ENCODE data around the gene LRRC71. TPM values are rescaled to one million over a fixed set of nuclear protein-coding genes. Genes with fewer than 3 reads are reported as not detected.

The LRRC71 gene
- total RNA-seq, 1 donor from 2014 or later = not detected

DNA sequence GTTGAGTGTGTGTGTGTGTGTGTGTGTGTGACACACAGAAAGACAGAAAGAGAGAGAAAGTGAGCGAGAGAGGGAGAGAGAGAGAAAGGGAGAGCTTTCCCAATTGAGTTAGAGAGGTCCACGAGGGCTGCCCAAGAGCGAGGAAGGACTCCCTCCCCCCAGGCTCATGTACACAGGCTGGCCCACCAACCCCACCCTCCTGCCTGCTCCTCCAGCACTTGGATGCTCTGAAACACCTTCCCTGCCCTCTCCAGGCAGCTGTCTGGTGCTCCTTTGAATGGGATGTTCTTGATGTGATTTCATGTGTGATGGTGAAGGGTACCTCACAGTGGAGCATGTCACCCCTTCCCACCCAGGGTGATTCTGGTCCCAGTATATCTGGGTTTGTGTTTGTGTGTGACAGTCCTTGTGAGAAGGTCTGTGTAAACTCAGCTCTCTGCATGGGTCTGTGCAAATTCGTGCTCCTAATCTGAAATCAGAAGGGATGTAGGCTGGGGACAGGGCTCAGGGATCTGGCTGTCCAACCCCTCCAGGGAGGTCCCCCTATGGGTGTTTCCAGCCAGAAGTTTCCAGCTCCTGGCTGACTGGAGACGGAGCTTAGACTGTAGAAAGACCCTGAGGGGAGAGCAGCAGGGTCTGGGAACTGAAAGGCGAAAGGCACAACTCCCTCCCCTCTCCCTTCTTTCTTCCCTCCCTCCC, 33.7 kb upstream of the LRRC71 start:
- no peak overlapping the region for H3K4me3 ChIP-seq (ENCODE audit: low read depth, low read length)
- peaks cover 11% of the 10 kb centered on the region for H3K27me3 ChIP-seq (ENCODE audit: control insufficient read depth, insufficient read depth, low read length)
- FAIRE-seq (no peak), DNase-seq (ENCODE audit: low read depth) (no peak)
- TF ChIP-seq, protein P1, sequence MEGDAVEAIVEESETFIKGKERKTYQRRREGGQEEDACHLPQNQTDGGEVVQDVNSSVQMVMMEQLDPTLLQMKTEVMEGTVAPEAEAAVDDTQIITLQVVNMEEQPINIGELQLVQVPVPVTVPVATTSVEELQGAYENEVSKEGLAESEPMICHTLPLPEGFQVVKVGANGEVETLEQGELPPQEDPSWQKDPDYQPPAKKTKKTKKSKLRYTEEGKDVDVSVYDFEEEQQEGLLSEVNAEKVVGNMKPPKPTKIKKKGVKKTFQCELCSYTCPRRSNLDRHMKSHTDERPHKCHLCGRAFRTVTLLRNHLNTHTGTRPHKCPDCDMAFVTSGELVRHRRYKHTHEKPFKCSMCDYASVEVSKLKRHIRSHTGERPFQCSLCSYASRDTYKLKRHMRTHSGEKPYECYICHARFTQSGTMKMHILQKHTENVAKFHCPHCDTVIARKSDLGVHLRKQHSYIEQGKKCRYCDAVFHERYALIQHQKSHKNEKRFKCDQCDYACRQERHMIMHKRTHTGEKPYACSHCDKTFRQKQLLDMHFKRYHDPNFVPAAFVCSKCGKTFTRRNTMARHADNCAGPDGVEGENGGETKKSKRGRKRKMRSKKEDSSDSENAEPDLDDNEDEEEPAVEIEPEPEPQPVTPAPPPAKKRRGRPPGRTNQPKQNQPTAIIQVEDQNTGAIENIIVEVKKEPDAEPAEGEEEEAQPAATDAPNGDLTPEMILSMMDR (IDR thresholded peaks at IDR 0.05; ENCODE audit: insufficient read depth, low read length, severe bottlenecking) = no peak
- no peaks in the 10 kb centered on the region for H3K36me3 ChIP-seq (ENCODE audit: control insufficient read depth, insufficient read depth, low read length)

DNA sequence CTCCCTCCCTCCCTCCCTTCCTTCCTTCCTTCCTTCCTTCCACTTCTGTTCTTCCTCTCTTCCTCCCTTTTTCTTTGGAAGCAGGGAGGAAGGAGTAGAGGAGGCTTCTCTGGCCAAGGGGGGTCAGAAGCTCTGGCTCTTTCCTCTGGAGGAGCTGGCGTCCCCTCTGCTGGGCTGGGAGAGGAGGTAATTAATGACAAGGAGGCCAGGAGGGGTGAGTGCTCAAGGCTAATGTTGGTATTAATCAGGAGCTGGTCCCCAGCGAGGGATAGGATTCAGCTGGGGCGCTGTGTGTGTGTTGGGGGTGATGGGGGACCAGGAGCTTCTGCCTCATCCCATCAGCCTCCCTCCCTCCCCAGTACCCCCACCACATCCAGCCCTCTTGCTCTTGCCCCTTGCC, 33.1 kb upstream of the LRRC71 start:
- DNase-seq (ENCODE audit: low read depth) (no peak), FAIRE-seq (no peak)
- no peak overlapping the region for H3K4me3 ChIP-seq (ENCODE audit: low read depth, low read length)
- TF ChIP-seq, protein P1 (IDR thresholded peaks at IDR 0.05; ENCODE audit: insufficient read depth, low read length, severe bottlenecking) = no peak
- H3K27me3 ChIP-seq (ENCODE audit: control insufficient read depth, insufficient read depth, low read length) = peaks cover 7% of the 10 kb centered on the region
- H3K36me3 ChIP-seq (ENCODE audit: control insufficient read depth, insufficient read depth, low read length) = no peaks in the 10 kb centered on the region

DNA sequence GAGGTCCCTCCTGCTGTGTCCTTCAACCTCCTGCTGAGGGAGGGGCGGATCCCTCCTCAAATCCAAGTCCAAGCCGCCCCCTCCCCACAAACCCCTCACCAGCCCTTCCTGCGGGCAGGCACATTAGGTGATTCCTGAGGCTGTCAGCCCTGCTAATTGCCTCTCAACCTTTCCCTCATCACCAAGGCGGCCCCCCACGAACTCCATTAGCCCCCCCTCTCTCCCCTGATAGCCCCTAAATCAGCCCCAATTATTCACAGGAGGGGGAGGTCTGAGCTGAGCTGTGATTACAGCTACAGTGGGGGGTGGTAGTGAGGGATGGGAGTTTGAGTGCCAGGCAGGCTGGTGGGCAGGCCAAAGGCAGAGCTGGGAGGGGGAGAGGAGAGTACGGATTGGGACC, 32.7 kb upstream of the LRRC71 start:
- no peak for FAIRE-seq
- TF ChIP-seq, protein P1 (IDR thresholded peaks at IDR 0.05; ENCODE audit: insufficient read depth, low read length, severe bottlenecking) = no peak
- Histone ChIP-seq H3K36me3 (ENCODE audit: control insufficient read depth, insufficient read depth, low read length) (no peaks in the 10 kb centered on the region), H3K4me3 (ENCODE audit: low read depth, low read length) (no peak overlapping the region), H3K27me3 (ENCODE audit: control insufficient read depth, insufficient read depth, low read length) (peaks cover 7% of the 10 kb centered on the region)
- DNase-seq (ENCODE audit: low read depth) = no peak

DNA sequence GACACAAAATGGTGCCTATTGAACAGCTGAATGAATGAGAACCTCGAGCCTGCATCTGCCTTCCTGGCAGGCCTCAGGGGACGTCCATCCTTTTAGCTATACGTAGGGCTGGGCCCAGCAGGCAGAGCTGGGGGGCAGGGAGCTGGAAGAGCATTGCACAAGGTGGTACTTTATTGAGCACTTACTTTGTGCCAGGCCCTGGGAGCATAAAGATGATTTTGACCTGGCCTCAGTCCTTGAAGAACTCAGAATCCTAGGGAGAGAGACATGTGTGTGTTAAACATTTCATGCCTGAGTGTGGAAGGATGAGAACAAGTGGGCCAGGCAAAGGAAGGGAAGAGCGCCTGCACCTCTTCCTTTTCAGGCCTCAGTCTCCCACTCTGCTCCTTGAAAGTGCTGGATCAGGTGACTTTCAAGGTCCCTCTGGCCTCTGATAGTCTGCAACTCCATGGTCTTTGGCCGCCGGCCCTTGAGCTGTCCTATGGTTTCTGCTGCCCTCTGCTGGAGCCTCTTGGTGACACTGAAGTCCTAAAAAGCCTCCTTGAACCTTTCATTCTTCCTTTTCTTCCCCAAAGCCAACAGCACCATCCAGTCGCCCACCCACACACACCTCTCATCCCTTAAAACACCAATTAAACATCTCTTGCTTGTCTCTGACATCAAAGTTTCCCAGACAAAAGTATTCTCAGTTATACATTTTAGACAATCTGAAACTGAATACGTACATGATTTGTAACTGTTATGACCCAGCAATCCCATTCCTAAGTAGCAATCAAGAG, 30.4 kb upstream of the LRRC71 start:
- FAIRE-seq = no peak
- Histone ChIP-seq H3K36me3 (ENCODE audit: control insufficient read depth, insufficient read depth, low read length) (no peaks in the 10 kb centered on the region), H3K4me3 (ENCODE audit: low read depth, low read length) (no peak overlapping the region), H3K27me3 (ENCODE audit: control insufficient read depth, insufficient read depth, low read length) (peaks cover 7% of the 10 kb centered on the region)
- TF ChIP-seq, protein P1 (IDR thresholded peaks at IDR 0.05; ENCODE audit: insufficient read depth, low read length, severe bottlenecking) = peak; percentile 92
- DNase-seq (ENCODE audit: low read depth) = peak; percentile 61

DNA sequence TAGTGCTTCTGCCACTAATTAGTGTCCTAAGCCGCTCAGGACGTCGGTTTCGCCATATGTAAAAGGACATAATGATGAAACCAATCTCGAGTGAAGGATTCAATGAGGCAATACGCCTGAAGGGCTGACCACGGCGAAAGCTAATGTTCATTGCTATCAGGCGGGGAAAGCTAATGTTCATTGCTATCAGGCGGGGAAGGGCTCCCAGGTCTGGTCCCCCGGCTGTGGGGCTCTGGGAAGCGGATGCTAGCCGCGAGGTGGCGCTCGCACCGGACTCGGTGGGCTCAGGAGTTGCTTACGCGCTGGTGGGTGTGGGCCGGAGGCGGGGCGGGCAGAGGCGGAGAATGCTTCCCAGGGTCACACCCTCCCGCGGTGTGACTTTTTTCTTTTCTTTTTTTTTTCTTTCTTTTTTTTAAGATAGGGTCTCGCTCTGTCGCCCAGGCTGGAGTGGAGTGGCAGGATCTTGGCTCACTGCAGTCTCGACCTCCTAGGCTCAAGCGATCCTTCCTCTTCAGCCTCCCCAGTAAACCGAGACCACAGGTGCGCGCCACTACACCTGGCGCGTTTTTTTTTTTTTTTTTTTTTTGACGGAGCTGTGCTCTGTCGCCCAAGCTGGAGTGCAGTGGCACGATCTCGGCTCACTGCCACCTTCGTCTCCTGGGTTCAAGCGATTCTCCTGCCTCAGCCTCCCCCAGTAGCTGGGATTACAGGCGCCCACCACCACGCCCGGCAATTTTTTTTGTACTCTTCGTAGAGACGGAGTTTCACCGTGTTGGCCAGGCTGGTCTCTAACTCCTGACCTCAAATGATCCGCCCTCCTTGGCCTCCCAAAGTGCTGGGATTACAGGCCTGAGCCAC, 28.0 kb upstream of the LRRC71 start:
- DNase-seq (ENCODE audit: low read depth) (peak; percentile 81), FAIRE-seq (no peak)
- H3K36me3 ChIP-seq (ENCODE audit: control insufficient read depth, insufficient read depth, low read length) = no peaks in the 10 kb centered on the region
- TF ChIP-seq, protein P1 (IDR thresholded peaks at IDR 0.05; ENCODE audit: insufficient read depth, low read length, severe bottlenecking) = peak; percentile 87
- peaks cover 2% of the 10 kb centered on the region for H3K27me3 ChIP-seq (ENCODE audit: control insufficient read depth, insufficient read depth, low read length)
- peak overlapping the region; percentile 24 for H3K4me3 ChIP-seq (ENCODE audit: low read depth, low read length)
